T-helper 1 cell (primary cell): Measurements from ENCODE around the gene GBF1.

Experiments used
- DNase-seq, 5 donors: peaks; one replicate each; pipeline ENCODE4 v3.0.0-alpha.2; 2012 to 2020

Gene GBF1

DNA sequence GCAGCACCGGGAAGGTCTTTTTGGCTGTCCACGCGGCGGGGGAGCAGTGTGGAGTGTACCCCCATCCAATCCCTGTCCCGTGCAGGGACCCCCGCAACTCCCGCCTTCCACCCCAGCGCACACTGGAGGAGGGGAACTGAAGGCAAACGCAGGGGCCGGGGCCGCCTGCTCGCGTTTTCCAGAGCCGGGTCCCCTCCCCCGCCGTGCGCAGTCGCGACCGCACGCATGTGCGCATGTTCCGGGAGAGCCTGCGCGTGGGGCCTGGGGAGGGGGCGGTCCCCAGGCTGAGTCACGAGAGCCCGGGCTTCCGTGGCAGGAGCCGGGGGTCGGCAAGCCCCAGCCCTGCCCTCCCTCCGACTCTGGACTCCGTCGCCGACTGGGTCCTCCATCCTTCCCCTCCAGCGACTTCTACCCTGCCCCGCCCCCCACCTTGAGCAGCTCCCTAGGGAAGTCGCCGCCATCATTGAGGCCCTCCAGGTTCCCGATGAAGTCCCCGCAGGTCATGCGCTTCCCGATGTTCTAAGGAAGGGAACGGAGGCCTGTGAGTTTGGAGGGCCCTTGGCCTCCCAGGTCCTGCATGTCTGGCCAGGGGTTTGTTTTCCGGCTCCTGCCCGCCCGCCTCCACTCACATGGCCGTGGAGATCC, 165.2 kb downstream of the GBF1 start:
- peak in 2 of 5 donors; percentile 45 to 46 for DNase-seq

DNA sequence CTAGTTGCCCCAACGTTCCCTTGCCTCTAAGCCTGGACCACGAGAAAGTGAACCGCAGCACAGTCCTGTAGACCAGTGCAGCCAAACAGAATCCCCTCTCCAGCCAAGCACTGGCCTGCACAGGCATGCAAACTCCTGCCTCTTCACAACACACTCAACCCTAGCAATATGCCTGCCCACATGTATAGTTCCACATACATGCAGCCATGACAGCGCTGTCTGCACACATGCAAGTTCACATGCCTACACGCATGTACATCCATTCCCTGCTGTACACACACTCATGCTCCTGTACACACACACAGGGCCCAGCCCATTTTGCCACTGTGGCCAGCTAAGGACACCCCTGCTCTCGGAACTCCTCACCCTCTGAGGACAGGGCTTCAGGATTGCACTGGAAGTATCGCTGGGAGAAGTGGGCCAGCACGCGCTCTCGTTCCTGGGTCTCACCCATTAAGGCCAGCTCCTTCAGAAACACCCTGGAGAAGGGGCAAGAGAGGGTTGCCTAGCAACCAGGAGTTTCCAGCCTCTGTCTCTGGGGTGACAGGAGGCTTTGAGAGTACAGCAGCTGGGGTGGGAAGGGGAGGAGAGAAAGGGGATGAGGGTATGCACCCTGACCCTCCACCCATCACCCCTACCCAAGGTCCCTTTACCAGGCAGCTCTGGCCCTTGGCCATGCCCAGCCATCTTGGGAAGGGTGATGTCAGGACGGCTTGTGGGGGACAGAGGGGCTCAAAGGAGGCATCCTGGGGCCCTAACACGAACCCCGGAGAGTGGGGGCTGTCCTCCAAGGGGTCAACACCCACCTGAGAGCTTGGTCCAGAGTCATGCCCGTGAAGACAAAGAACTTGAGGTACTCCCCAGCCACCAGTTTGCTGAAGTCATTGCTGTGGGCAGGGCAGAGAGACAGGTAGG, 166.3 kb downstream of the GBF1 start:
- no peak for DNase-seq

DNA sequence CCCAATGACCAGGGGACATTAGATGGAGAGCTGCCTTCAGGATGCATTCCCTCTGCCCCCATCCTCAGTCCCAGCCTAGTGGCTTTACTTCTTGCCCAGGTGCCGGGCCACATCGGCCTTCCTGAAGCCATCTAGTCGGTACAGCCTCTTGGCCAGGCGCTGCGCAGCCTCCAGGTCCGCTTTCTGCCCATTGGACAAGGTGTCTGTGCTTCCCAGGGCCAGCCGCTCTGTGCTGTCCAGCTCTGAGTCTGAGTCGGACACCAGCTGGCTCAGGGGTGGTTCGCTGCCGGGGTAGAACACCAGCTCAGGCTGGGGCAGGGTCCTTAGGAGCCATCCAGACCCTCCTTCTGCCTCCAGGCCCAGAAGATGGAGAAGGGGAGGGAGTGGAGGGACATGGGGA, 167.0 kb downstream of the GBF1 start:
- DNase-seq = no peak

DNA sequence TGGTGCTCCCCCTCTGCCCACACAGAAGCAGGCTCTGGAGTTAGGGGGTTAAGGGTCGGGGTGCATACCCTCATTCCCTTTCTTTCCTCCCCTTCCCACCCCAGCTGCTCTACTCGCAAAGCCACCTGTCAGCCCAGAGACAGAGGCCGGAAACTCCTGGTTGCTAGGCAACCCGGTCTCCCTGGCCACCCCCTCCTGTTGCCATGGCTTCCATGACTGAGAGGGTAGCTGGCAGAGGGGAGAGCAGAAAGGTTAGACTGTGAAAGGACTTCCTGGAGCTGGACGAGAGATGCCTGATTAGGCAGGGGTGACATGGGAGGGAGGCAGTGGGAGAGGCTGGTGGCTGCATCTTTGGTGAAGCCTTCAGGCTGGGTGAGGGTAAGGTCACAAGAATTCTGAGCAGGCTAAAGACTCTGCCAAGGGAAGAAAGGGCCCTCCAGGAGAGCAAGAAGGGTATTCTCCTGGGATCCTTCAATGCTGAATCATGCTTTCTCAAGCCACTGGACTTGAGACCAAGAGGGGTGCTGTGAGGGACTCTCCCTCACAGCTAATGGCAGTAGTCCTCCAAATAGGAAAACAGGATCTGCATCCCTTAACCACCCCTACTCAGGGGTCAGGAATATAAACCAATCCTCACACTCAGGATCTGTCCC, 167.8 kb downstream of the GBF1 start:
- no peak for DNase-seq

DNA sequence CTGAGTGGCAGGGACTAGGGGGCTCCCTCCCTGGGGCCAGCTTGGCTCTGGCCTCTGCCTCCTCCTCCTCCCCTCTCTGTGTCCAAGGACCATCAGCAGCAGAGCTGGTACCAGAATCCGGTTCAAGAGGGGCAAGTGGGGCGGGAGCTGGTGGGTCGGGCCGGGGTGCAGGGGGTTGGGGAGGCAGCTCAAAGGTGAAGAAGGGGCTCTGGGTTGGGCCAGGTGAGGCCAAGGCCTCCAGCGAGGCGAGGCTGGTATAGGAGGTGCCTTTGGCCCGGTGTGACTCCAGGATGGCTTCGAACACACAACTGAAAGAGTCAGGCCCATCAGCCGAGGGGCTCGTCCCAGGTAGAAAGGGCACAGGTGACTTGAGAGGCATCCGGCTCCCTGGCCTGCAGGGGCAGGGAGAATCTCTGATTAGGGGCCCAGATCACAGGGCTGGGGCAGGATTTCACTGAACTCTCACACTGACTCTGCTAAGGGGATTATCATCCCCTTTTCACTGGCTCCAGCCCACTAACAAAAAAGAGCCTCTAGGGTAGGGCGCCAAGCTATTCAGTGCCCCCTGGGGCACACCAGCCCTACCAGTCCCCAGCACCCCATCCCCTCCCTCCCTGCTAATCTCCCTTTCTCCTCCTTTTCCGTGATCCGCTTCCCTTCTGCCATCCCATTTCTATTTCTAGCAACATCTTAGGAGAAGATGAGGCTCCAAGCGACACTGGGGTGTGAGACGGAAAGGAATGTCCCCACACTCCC, 168.7 kb downstream of the GBF1 start:
- no peak for DNase-seq

DNA sequence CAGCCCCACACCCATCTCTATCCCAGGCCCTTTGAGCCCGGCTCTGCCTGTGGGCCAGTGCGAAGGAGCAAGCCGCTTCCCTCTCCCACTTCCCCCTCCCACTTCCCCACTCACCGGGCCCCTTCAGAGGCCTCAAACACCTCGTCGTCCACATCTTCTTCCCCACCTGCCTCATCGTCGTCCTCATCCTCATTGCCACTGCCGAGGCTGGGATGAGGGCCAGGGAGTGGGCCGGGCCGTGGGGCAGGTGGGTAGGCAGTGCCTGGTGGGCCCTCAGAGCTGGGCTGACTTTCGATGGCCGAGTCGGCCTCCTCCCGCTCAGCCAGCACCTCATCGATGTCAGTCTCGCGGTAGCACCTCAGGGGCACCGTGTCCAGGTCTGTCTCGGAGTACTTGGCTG, 169.4 kb downstream of the GBF1 start:
- DNase-seq = no peak

DNA sequence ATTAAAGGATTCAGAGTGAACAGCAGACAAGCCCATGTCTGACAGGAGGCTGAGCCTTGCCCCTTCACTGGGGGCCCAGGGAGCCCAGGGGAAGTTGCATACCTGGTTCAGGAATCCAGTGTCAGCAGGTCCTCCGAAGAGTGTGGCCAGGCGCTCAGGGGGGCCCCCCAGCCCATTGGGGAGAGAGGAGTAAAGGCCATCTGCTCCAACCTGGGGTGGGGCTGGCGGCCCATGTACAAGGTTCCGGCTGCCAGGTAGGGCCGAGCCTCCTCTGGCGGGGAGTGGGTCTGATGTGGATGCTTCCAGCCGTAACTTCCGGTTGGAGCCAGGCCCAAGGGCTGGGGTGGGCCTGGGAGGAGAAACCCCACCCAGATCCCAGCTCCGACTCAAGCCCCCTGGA, 171.0 kb downstream of the GBF1 start:
- DNase-seq = no peak

DNA sequence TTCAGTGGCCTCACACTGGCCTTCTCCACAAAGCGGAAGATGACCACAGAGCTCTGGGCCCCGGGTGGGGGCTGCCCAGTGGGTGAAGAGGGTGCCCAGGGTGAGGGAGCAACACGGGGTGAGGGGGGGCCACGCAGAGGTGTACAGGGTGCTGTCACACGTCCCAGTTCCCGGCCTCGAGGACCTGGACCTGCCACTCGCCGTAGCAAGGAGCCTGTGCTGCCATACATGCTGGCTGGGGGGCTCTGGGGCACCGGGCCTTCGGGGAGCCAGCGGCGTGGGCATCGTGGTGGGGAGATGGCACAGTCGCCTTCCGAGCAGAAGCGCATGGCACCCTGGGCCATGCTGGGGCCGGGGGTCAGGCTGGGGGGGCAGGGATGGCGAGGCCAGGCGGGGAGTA, 171.4 kb downstream of the GBF1 start:
- no peak for DNase-seq

DNA sequence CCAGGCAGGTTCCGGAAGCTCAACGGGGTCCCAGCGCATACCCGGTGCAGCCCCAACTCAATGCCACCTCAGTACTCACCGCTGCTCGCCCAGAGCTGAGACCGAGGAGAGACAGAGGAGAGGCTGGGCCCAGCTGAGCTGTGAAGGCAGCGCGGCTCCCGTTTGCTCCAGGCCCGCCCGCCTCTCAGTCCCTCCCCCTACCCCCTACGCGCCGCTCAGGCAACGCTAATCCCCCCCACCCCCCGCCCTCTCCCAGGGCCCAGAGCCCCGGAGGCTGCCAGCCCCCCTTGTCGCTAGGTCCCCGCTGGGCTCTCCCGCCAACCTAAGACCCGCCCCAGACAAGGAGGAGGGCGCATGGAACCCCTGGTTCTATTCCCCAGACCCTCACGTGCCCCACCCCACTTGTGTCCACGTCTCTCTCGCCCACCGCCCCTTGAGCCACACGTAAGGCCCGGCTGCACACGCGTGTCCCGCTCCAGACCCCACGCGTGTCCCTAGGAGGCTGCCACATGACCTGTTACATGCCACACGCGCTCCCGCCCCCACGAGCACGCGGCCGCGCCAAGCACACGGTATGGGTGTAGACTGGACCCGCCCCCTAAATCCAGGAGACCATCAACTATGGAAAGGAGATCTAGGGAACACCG, 173.4 kb downstream of the GBF1 start, which contains the start of gene PSD:
Gene PSD (minus strand): TSS at position 164 of the 647 bp plus-strand sequence. CDS start 1,747 bp downstream, outside the sequence.
- DNase-seq = no peak

DNA sequence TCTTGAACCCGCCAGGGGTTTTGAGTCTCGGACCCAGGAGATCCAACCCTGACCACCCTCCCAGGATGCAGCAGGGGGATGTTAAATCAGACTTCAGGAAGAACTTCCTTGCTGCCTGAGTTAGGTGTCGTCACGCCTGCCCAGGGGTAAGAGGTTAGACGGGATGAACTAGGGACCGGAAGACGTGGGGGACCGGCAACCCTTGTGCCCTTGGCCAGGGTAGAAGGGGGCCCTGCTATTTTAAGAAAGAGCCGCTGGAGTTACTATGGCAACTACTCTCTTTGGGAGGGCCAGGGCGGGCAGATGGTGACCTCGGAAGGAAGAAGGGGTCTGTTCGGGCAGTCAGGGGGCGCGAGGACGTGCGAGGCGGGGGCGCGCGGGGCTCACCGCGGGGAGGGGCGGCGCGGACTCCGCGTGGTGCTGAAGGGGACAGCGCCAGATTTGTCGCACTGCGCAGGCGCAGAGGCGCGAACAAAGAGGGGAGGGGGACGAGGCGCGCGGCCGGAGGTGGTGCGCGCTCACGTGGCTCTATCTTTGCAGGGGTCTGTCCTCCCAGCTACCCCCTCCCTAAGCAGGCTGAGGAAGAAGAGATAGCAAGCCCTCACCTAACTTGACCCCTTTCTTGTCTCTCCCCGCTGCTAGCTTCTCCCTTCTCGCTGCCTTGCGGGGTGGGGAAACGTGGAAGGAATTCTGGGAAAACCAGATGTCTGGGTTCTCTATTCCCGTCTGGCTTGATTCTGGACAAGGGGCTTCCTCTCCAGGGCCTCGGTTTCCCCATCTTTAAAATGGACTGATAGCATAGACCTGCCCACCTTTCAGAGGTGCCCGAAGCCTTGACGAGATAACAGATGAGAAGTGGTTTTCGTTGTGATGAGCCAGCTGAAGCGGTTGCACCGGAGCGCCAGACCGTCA, 174.2 kb downstream of the GBF1 start:
- DNase-seq = peak; percentile 49 to 68 (median 60)

DNA sequence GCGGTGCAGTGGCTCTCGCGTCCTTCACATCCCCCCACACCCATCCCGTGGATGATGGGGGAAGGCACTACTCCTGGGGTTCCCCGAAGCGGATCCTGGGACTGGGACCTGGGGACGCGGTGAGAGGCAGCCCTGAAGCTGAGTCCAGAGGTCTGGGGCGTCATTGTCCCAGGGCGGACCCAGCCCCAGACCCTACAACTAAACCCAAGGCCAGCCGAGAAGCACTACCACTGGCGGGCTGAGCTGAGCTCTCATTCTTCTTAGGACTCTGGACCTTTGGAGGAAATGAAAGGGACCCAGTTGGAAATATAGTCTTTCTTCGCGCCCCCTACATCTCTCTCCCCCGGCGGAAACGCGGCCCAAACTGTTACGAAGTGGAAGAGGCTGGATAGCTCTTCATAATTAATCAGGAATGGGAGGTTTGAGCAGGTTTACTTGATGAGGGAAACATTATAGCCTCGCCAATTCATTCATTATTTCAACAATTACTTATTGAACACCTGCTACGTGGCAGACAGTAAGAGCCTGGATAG, 174.9 kb downstream of the GBF1 start:
- no peak for DNase-seq

DNA sequence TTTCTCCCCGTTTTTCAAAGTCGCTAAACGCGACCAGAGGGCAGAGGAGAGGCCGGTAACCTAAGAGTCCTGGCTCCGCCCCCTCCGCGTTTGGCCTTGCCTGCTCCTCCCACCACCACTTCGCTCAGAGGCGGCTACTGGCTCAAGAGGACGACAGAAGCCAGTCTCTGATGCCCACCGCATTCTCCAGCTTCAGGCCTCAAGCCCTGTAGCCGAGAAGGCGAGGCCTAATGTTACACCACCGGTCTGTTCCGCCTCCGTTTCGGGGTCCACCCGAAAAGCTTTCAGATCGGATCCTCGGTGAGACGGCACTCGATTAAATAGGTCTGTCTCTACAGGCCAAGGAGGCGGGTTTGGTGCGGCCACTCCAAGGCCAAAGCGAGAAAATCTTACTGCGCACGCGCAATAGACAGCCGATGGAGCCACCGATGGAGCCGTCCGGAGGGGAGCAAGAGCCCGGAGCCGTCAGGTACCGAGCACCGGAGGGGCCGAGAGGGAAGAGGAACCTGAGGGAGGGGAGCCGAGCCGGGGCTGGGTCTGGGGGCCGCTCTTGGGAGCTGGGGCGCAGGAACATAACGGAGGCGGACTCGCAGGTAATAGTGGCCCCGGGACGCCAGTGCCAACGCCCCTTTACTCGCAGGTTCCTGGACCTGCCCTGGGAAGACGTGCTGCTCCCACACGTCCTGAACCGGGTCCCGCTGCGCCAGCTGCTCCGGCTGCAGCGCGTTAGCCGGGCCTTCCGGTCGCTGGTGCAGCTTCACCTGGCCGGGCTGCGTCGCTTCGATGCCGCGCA, 175.6 kb downstream of the GBF1 start, which contains the start of gene FBXL15:
Gene FBXL15 (plus strand): TSS at position 123 of the 793 bp plus-strand sequence. CDS start 294 bp downstream, at position 417.
- peak; percentile 83 to 95 (median 92) for DNase-seq

DNA sequence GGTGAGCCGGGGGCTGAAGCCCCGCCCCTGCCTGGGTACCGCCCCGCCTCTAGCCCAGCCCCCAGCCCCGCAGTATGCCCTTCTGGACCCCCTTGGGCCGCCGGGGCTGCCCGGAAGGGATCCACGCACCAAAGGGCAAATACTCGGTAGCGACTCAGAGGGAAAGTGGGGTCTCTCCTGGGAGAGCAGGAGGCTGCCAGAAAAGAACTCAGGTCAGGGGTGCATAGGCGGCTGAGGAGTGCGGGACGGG, 176.1 kb downstream of the GBF1 start:
- DNase-seq = no peak

DNA sequence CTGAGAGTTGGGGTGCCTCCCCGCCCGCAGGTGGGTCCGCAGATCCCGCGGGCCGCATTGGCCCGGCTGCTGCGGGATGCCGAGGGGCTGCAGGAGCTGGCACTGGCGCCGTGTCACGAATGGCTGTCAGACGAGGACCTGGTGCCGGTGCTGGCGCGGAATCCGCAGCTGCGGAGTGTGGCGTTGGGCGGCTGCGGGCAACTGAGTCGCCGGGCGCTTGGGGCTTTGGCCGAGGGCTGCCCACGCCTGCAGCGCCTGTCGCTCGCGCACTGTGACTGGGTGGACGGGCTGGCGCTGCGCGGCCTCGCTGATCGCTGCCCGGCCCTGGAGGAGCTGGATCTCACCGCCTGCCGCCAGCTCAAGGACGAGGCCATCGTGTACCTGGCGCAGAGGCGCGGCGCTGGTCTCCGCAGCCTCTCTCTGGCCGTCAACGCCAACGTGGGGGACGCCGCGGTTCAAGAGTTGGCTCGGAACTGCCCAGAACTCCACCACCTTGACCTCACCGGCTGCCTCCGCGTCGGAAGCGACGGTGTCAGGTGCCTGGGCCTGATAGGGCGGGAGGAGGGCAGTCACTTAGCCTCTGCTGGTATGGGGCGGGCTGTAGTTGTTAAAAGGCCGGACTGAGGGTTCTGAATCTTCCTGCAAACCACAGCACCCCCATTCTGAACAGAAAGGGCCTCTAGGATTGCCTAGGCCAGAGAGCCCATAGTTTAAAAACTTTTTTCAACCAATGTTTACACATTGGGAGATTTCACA, 176.6 kb downstream of the GBF1 start:
- DNase-seq = peak in 1 of 5 donors; percentile 28

DNA sequence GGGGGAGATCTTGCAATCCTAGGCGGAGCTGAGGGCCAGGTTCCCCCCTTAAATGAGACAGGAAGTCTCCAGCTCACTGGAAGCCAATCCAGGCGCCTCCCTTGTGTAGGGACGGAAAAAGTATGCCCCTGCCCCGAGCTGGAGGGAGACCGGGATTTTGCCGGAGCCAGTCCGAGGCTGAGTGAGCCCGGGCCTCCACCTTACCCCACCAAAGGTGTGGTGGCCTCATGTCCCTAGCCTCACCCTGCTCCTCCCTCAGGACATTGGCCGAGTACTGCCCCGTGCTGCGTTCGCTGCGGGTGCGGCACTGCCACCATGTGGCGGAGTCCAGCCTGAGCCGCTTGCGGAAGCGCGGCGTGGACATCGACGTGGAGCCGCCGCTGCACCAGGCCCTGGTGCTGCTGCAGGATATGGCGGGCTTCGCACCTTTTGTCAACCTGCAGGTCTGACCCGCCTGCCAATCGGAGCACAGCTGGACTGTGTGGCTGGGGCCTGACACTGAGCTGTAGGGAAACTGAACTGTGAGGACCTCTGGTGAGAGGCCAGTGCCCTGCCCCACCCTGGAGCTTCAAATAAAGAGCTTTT, 177.3 kb downstream of the GBF1 start:
- peak in 2 of 5 donors; percentile 37 to 67 for DNase-seq

DNA sequence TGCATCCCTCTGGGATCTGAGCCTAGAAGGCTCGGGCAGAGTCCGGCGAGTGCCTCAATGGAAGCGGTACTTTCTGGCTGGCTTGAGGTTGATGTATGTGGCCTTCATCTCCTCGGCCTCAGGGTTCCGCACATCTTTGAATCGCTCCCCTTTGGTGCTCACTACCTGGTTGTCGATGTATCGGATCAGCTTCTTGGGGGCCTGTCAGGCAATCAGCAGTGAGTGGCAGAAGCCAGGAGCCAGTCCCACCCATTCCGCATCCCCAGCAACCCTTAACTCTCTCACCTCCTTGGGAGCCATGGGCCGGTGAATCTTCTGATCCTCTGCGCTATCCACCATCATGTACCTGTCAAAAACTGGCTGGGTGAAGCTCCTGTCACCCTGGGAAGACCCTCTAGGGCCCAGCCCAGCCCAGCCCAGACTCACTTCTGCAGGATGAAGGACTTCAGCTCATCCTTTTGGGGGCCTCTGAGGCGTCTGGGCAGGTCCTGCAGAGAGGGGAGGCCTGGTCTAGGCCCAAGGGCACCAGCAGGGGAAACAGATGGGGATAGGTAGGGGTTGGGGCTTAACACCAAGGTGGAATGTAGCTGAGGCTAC, 178.1 kb downstream of the GBF1 start:
- no peak for DNase-seq

DNA sequence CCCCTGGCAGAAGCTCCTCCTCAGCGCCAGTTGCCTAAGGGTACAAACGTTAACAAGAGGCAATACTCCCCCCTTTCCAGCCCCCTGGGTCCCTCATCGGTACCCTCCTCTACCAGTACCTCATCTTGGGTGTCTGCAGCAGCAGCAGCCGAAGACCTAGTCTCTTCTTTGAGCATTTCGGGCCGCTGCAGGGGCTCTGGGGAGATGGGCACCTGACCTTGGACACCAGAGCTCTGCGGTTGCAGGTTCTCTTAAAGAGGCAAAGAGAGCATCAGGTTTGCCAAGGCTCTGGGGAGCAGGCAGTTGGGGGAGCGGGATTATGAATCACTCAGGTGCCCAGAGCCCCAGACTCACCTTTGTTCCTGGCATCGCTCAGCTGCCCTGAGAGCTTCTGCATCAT, 178.8 kb downstream of the GBF1 start:
- DNase-seq = no peak

DNA sequence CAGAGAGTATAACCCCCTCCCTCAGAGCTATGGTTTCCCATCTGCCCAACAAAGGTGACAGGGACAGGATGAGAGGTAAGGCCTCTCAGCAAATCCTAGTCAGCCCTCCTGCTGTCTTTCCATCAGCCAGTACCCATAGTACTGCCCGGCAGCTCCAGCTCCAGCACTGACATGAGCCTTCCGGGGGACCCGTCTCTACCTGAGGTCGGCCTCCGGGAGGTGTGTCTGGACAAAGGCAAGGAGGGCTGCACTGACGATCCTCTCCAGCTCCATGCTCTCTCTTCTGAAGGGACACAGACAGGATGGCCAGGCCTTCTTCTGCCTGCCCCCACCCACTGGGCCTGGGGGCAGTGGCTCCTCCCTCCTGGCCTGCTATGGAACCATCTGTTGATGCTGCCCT, 179.6 kb downstream of the GBF1 start:
- DNase-seq = no peak

DNA sequence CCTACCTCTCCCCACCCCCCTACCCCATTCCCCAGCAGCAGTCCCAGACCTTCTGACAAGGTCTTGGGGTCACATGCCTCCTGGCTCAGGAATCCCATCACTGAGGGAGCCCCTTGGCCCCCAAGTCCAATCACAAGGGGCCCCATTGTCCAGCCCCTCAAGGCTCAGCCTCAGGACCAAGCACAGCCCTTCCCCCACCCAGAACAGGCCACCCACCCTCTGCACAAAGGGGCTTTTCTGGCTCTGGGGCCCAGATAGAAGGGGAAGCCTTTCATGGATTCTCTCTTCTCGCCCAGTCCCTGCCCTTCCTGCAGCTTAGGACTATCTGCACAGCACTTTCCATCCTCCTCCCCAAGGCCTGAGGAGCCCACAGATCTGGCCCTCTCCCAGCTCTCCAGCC, 180.1 kb downstream of the GBF1 start:
- no peak for DNase-seq
